H1 (cell line): ENCODE results near the gene GFOD1. TPM values are rescaled to one million over a fixed set of nuclear protein-coding genes. Genes with fewer than 3 reads are reported as not detected.

Experiments used
- SAP30 ChIP-seq: fragments of 300-600 bp; sonication (generic); IDR thresholded peaks from 2 replicates; pipeline ENCODE4 v1.7.1; 2012; ENCODE audit warnings: low read length, moderate library complexity, mild to moderate bottlenecking, inconsistent platforms; ENCODE audit not compliant: insufficient read depth, insufficient replicate concordance
- polyA plus RNA-seq, 7 experiments: library from polyadenylated mRNA; depleted of rRNA in 3 of 7; stranded (reverse) in 5 of 7; unstranded in 2 of 7; fragments of >200 nt in 5 of 7; fragments of 200-250 nt in 2 of 7; gene quantifications; 1 replicate in 5 of 7; 2 replicates in 1 of 7; 4 replicates in 1 of 7; pipeline versions ENCODE4 v1.2.1 to v1.2.3, GENCODE V29; 2011 to 2013; ENCODE audit warnings: missing spikeins in 2 of 7, mixed read lengths in 2 of 7
- total RNA-seq: library from RNA; stranded (reverse); fragmentation: NEBNext Ultra II Directional; extraction: Animal tissue kit (Norgen Biotek cat#: 25700); gene quantifications from 2 replicates; pipeline ENCODE4 v1.2.1, GENCODE V29; 2021
- TF ChIP-seq, protein P1 (sequence below): IDR thresholded peaks from 2 replicates; pipeline ENCODE4 v1.6.1; 2012; ENCODE audit warnings: low read length, inconsistent platforms

The GFOD1 gene
- total and polyA plus RNA-seq, 2 of the 8 experiments (the other 6 are each of a cell fraction or from before 2014, with no cell fraction given) = 2.5 to 8.8 TPM

DNA sequence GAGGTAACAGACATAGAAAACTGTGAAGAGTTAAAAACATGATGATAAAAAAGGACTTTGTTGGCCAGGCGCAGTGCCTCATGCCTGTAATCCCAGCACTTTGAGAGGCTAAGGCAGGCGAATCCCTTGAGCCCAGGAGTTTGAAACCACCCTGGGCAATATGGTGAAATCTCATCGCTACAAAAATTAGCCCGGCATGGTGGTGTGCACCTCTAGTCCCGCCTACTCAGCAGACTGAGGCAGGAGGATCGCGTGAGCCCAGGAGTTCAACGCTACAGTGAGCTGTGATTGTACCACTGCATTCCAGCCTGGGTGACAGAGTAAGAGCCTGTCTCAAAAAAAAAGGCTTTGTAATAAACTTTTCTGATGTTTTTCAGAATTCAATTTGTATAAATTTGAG is 60.1 kb downstream of the GFOD1 start (continued):
- TF ChIP-seq, protein P1, sequence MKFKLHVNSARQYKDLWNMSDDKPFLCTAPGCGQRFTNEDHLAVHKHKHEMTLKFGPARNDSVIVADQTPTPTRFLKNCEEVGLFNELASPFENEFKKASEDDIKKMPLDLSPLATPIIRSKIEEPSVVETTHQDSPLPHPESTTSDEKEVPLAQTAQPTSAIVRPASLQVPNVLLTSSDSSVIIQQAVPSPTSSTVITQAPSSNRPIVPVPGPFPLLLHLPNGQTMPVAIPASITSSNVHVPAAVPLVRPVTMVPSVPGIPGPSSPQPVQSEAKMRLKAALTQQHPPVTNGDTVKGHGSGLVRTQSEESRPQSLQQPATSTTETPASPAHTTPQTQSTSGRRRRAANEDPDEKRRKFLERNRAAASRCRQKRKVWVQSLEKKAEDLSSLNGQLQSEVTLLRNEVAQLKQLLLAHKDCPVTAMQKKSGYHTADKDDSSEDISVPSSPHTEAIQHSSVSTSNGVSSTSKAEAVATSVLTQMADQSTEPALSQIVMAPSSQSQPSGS = no peak
- no peak for TF ChIP-seq SAP30
